ENCODE data around the gene SNX11.

SNX11 gene

DNA sequence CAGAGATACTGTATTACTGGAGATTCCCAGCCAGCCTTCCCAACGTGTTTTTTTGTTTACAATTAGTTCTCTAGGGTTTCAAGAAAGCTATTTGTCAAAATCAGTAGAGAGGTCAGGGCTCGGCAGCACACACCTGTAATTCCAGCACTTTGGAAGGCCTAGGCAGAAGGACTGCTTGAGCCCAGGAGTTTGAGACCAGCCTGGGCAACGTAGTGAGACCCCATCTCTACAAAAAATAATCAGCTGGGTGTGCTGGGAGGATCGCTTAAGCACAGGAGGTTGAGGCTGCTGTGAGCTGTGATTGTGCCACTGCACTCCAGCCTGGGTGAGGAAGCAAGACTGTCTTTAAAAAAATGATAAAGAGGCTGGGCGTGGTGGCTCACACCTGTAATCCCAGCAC is 25.7 kb upstream of the SNX11 start:
- TF ChIP-seq, protein P1, sequence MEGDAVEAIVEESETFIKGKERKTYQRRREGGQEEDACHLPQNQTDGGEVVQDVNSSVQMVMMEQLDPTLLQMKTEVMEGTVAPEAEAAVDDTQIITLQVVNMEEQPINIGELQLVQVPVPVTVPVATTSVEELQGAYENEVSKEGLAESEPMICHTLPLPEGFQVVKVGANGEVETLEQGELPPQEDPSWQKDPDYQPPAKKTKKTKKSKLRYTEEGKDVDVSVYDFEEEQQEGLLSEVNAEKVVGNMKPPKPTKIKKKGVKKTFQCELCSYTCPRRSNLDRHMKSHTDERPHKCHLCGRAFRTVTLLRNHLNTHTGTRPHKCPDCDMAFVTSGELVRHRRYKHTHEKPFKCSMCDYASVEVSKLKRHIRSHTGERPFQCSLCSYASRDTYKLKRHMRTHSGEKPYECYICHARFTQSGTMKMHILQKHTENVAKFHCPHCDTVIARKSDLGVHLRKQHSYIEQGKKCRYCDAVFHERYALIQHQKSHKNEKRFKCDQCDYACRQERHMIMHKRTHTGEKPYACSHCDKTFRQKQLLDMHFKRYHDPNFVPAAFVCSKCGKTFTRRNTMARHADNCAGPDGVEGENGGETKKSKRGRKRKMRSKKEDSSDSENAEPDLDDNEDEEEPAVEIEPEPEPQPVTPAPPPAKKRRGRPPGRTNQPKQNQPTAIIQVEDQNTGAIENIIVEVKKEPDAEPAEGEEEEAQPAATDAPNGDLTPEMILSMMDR (conservative IDR thresholded peaks at IDR 0.05): no peak
- no peak overlapping the region for H3K27ac ChIP-seq

DNA sequence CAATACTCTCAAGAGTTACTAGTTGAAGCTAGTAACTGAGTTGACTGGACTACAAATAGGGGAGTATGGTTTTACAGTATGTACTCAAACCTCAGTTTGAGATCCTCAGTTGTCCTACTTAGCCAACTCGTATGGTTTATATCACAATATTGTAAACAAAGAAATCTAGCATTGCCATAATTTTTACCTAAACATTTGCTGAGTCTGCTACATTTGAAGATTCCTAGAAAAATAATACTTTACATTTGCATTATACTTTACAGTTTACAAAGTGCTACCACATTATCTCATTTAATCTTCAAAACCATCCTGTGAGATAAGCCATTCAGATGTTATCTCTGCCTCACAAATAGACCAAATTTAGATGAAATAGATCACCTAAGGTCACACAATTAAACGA is 22.6 kb upstream of the SNX11 start:
- peak overlapping the region; percentile 62 for H3K27ac ChIP-seq
- TF ChIP-seq, protein P1 (conservative IDR thresholded peaks at IDR 0.05): no peak

DNA sequence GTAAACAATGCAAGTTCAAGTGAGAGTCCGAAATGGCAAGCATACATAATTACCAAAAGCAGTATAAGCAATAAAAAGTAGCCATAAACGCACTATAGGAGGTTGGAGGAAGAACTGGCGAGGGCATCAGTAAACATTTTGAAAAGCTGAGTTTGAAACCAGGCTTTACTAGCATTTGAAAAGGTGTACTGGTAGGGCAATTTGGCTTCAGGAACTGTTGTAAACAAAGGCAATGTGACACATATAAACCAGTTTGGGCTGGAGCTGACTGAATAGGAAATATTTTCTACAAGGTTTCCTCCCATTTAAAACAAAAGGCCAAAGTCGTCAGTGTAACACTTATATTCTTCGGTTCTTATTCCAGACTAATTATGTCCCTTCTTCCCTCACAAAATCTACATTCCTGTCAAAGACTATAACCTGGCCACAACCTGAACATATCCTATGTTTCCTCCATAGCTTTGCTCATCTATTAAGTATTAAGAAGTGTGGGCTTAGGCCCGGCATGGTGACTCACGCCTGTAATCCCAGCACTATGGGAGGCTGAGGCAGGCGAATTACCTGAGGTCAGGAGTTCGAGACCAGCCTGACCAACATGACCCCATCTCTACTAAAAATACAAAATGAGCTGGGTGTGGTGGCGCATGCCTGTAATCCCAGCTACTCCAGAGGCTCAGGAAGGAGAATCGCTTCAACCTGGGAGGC is 14.1 kb upstream of the SNX11 start:
- TF ChIP-seq, protein P1 (conservative IDR thresholded peaks at IDR 0.05): no peak
- H3K27ac ChIP-seq: peak overlapping the region; percentile 59

DNA sequence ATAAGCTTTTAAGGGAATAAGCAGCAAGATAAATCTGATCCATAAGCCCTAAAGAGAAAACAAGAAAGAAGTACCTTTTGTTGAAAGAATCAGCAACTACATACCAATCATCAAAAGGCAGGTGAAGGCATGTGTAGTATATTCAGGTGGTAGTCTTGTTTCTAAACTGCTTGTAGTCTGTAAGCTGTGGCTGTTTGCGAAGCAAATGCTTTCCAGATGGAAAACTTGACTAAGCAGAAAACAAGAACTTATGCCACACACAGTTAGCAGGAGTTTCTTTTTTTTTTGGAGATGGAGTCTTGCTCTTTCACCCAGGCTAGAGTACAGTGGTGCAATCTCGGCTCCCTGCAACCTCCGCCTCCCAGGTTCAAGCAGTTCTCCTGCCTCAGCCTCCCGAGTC is 12.0 kb upstream of the SNX11 start:
- no peak overlapping the region for H3K27ac ChIP-seq
- TF ChIP-seq, protein P1 (conservative IDR thresholded peaks at IDR 0.05): no peak

DNA sequence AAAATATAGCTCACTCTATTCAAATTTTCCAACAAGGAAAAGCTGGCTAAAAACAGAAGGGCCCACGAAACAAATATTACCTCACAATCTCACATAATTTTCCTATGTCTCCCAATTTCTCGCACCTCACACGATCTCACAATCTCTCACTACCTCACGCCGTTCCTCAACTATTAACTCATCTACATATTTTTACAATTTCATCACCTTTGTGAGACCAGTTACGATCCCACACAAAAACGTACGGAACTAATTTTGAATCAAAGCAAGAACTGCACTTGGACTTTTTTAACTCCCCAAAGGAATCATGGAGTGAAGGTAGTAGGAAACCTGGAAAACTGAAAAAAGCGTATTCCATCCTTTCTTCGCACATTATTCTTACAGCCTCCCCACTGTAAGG is 7.4 kb upstream of the SNX11 start:
- TF ChIP-seq, protein P1 (conservative IDR thresholded peaks at IDR 0.05): no peak
- peak overlapping the region; percentile 97 for H3K27ac ChIP-seq

DNA sequence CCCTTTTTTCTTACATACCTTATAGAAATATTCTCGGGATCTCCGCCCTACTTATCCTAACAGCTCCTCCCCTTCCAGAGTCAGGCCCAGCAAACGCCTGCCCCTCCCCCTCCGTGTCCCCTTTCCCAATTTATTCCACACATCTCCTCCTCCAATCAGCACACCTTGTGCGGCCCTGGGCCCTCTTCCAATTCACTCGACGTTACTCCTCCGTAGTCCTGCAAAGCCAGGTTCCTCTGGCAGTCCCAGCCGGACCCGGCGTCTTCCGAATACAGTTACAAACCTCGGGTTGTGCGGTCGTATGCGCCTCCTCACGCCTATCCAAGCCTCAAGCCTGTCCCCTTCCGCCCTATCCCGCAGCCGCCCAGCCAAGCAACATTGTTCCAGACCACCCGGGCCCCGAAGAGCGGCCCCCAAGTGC is 7.0 kb upstream of the SNX11 start:
- TF ChIP-seq, protein P1 (conservative IDR thresholded peaks at IDR 0.05): no peak
- peak overlapping the region; percentile 97 for H3K27ac ChIP-seq

DNA sequence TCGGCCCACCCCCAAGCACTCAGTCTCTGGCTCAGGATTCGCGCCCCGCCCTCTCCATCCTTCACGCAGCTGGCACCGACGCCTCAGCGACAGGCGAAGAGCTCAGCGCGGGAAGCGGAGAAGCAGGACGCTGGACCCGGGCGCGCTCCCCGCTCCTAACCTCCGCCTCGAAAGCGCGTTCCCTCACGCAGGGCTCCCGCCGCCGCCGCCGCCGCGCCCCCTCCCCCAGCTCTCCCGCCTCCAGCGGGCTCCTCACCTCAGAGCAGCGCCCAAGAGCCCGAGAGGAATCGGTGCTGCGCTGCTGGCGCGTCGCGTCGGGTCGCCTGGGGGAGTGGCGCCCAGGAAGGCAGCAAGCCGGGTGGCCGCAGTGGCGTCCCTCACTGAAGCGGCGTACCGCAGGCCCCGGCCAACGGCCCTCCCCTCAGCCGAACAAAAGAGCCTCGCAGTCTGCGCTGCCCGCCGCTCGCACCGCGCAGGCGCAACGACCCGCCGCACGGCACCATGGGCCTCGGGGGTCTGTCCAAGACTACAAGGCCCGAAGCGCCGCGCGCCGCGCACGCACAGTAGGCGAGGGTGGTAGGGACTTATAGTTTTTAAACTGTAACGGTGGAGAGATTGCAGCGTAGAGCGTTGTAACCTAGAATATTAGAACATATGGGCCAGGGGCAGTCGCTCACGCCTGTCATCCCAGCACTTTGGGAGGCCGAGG is 6.4 kb upstream of the SNX11 start, which contains the start of gene CBX1:
Gene CBX1 (minus strand): TSS at position 467 of the 709 bp plus-strand sequence. CDS start 24,474 bp downstream, outside the sequence.
- TF ChIP-seq, protein P1 (conservative IDR thresholded peaks at IDR 0.05): no peak; the same call in 1 of the 2 replicates
- H3K27ac ChIP-seq: peak within 1 kb of the TSS; percentile 97
